ENCODE results near the gene SUZ12. TPM values are rescaled to one million over a fixed set of nuclear protein-coding genes. Genes with fewer than 3 reads are reported as not detected.
"Not testable (repeated sequence)": the region's sequence is repeated elsewhere in the genome, so short reads cannot be mapped to it uniquely, and the experiment has no call there.

Gene SUZ12
- total RNA-seq, 1 donor from 2014 or later, result 19.0 TPM

DNA sequence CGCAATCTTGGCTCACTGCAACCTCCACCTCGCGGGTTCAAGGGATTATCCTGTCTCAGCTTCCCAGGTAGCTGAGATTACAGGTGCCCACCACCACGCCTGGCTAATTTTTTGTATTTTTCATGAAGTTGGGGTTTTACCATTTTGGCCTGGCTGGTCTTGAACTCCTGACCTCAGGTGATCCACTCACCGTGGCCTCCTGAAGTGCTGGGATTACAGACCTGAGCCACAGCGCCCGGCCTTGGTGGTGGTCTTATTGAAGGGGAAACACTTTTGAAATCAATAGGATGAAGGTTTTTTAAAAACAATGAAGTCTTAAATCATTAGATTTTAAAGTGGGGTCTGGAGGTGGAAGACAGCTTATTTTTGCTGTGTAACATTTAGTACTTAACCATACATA lies 5.6 kb downstream of the SUZ12 start:
- DNase-seq (ENCODE audit: extremely low read depth, low read depth, low spot score), result not testable (repeated sequence)

DNA sequence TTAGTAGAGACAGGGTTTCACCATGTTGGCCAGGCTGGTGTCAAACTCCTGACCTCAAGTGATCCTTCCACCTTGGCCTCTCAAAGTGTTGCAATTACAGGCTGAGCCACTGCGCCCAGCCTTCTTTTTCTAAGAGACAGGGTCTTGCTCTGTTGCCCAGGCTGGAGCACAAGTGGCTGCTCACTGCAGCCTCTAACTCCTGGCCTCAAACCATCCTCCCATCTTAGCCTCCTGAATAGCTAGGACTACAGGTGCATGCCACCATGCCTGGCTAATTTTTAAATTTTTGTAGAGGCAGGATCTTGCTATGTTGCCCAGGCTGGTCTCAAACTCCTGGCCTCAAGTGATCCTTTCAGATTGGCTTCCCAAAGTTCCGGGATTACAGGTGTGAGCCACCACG lies 15.1 kb downstream of the SUZ12 start:
- not testable (repeated sequence) for DNase-seq (ENCODE audit: extremely low read depth, low read depth, low spot score)

DNA sequence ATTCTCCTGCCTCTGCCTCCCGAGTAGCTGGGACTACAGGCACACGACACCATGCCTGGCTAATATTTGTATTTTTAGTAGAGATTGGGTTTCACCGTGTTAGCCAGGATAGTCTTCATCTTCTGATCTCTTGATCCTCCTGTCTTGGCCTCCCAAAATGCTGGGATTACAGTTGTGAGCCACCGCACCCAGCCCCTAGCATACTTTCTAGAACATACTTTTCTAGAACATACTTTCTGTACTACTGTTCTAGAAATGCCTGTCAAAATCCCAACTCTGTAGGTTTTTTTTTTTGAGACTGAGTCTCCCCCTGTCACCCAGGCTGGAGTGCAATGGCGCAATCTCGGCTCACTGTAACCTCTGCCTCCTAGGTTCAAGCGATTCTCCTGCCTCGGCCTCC lies 27.3 kb downstream of the SUZ12 start:
- not testable (repeated sequence) for DNase-seq (ENCODE audit: extremely low read depth, low read depth, low spot score)

DNA sequence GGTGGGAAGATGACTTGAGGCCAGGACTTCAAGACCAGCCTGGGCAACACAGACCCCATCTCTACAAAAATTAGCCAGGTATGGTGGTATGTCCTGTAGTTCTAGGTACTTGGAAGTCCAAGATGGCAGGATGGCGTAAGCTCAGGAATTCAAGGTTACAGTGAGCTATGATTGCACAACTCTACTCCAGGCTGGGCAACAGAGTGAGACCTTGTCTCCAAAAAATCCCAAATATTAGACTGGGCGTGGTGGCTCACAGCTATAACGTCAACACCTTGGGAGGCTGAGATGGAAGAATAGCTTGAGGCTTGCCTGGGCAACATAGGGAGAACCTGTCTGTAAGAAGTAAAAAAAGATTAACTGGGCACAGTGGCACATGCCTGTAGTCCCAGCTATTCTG lies 30.8 kb downstream of the SUZ12 start:
- no peak for DNase-seq (ENCODE audit: extremely low read depth, low read depth, low spot score)

DNA sequence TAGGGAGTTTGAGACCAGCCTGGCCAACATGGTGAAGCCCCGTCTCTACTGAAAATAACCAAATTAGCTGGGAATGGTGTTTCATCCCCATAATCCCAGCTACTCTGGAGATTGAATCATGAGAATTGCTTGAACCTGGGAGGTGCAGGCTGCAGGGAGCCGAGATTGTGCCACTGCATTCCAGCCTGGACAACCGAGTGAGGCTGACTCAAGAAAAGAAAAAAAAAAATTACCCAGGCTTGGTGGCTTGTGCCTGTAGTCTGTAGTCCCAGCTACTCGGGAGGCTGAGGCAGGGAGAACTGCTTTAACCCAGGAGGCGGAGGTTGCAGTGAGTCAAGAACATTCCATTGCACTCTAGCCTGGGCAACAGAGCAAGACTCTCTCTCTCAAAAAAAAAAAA lies 33.6 kb downstream of the SUZ12 start:
- not testable (repeated sequence) for DNase-seq (ENCODE audit: extremely low read depth, low read depth, low spot score)

DNA sequence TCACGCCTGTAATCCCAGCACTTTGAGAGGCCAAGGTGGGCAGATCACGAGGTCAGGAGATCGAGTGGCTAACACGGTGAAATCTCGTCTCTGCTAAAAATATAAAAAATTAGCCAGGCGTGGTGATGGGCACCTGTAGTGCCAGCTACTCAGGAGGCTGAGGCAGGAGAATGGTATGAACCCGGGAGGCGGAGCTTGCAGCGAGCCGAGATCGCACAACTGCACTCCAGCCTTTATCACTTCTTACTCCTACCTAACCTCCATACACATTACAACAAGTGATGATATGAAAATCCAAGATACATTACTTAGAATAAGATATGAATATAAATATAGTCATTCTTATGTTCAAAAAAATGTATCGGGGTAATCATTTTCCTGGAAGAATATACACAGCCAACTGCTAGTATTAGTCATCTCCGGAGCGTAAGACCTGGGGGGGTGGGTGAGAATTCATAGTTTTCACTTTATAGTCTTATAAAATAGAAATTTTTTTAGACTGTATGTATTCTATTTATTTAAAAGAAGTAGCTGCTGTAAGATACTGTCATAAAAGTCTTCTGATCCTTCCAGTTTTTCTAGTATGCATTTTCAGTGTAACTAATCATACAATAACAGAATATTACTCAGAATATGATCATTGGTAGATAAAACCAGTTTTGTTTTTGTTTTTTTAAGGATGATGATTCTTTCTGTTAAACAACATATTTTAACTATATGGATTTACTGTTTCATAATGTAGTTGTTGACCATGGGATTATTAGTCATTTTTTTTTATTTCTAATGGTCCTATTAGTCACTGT lies 37.7 kb downstream of the SUZ12 start:
- not testable (repeated sequence) for DNase-seq (ENCODE audit: extremely low read depth, low read depth, low spot score)

DNA sequence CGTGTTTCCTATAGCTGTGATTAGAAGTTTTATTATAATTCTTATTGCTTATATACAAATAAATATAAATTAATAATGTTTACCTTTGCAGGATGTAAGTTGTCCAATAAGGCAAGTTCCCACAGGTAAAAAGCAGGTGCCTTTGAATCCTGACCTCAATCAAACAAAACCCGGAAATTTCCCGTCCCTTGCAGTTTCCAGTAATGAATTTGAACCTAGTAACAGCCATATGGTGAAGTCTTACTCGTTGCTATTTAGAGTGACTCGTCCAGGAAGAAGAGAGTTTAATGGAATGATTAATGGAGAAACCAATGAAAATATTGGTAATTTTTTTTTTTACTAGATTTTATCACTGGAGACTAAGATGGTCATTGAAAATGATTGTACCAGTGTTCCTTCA lies 38.6 kb downstream of the SUZ12 start:
- not testable (repeated sequence) for DNase-seq (ENCODE audit: extremely low read depth, low read depth, low spot score)

DNA sequence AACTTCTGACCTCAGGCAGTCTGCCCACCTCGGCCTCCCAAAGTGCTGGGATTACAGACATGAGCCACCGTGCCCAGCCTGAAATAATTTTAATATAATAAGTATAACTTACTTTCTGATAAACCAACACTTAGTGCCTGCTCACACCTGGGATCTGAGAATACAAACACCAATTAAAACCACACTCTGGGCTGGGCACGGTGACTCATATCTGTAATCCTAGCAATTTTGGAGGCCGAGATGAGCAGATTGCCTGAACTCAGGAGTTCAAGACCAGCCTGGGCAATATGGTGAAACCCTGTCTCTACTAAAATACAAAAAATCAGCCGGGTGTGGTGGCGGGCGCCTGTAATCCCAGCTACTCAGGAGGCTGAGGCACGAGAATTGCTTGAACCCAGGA lies 55.0 kb downstream of the SUZ12 start:
- not testable (repeated sequence) for DNase-seq (ENCODE audit: extremely low read depth, low read depth, low spot score)

DNA sequence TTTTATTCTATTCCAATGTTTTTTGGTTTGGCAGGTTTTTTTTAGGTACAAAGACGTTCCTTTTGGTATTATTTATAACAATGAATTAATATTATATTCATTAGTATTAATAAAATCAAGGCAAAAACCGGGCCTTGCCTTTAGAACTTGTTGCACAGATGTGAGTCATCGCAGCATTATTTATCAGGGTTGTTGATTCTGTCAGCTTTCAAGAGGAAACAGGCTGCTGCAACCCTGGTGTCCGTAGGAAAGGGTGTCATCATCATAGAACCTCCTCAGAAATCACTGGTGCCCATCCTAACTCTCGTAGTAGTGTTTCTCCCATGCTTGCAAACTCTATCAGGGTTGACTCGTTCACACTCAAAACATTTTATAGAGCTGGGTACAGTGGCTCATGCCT lies 60.2 kb downstream of the SUZ12 start:
- no peak for DNase-seq (ENCODE audit: extremely low read depth, low read depth, low spot score)

DNA sequence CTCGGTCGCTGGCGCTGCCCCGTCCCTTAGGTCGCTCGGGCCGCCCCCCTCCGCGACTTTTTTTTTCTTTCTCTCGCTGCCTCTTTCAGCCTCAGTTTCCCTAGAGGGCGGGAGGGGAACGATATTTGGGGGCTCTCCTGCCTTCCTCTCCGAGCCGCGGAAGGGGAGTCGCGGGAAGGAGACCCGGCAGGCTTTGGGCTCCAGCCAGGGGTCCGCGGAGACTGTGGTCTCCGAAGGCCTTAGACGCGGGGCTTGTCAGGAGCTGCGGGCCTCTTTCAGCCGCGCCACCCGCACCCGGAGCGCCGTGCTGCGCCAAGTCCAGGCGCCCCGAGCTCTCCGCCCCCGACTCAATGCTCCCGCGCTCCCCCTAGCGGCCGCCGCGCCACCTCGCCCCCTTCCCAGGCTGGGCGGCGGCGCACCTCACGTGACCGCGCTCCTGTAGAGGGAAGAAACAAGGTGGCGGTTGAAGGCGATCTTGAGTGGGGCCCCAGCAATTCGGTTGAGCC lies 70.2 kb downstream of the SUZ12 start, which contains the start of gene LRRC37B:
Gene LRRC37B (plus strand): TSS at position 427 of the 506 bp plus-strand sequence. CDS start 14,010 bp downstream, outside the sequence.
- no peak for DNase-seq (ENCODE audit: extremely low read depth, low read depth, low spot score)

DNA sequence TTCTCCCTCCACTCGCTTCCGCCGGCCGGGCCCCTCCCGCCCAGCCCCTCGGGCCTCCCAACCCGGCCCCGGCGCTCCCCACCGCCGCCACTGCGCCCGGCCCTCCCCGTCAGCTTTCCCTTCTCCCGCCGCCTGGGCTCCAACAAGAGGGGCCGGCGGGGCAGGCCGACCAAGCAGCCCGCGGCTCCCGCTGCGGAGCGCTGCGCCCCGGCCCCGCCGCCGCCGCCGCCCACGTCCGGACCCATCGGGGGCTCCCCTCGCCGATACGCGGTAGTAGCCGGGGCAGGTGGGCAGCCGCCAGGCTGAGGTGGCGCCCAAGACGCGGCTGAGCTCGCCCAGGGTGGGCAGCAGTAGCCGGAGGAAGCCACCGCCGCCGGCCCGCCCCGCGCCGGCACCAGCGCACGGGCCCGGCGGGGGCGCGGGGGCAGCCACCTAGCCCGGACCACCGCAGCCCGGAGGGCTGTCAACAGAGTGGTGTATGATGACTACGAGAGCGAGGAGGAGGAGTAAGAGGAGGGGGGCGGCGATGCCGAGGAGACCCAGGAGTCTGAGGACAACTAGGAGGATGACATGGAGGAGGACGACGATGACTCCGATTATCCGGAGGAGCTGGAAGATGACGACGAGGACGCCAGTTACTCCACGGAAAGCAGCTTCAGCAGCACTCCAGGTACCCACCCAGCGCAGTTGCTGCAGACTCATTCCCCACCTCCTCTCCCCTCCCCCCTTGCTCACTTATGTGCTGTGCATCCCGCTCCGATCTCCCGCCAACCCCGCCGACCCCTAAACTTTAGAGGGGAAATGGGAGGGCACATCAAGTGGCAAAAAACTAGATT lies 70.9 kb downstream of the SUZ12 start:
- no peak for DNase-seq (ENCODE audit: extremely low read depth, low read depth, low spot score)

DNA sequence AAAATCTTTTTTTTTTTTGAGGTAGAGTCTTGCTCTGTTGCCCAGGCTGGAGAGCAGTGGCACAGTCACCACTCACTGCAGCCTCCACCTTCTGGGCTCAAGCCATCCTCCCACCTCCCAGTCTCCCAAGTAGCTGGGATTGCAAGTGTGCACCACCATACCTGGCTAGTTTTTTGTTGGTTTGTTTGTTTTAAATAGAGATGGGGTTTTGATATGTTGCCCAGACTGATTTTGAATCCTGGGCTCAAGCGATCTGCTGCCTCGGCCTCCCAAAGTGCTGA lies 72.4 kb downstream of the SUZ12 start:
- DNase-seq (ENCODE audit: extremely low read depth, low read depth, low spot score), result no peak

DNA sequence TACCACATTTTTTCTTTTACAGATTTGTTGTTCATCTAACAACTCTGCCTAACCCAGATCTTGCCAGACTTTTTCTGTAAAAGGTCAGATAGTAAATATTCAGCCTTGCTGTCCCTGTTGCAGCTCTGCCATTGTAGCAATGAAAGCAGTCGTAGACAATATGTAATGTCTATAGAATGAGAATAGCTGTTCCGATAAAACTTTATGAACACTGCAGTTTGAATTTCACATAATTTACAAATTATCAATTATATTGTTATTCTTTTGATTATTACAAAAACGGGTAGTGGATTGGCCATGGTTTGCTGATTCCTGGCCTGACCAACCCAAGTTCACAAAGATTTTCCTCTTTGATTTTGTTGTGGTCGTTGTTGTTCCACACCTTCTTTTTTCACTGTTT lies 73.3 kb downstream of the SUZ12 start:
- no peak for DNase-seq (ENCODE audit: extremely low read depth, low read depth, low spot score)

DNA sequence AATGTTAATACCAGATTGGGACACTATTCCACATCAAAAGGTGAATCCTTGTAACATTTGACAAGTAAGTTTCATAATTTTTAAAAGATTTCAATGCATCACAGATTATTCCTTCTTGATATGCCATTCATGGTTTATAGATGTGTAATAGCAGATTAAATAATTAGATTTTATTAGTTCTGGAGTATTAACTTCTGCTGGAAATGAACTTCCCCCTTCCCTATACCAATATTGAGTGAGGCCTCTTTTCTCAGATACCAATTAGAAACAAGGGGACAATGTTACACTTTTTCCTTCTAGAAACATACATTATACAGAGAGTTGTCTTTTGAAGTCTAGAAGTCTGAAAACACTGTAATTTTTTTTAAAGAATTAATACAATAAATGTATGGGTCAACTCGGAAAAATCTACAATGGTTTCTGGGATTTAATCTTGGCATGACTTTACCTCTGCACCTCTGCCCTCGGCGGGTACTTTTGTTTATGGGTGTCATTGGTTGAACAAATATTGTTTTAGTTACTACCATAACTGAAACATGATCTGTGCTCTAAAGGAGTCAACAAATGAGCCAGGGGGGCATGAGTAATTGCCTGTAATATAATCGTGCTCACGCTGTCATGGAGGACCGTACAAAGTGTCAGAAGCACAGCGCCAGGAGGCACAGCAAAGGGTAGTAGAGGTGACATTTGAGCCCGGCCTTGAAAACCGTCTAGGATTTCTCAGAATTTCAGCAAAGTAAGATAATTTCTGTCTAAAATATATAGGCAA lies 78.6 kb downstream of the SUZ12 start:
- DNase-seq (ENCODE audit: extremely low read depth, low read depth, low spot score), result no peak

DNA sequence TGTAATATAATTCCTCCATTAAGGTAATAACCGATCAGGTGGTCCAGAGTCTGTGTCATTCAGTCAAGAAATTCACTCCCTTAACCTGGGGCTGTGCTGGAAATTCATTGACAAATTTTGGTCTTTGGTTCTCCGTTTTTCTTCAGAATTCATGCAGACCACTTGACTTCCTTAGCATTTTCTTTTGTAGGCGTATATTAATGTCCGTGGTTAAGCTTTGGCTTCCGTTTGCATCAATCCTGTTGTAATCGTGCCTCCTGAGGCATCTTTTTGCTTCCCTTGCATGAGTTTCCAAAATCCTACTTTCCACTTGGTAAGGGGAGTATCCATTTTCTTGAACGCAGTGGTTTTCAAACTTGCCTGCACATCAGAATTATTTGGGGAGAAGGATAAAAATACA lies 79.4 kb downstream of the SUZ12 start:
- DNase-seq (ENCODE audit: extremely low read depth, low read depth, low spot score), result no peak

DNA sequence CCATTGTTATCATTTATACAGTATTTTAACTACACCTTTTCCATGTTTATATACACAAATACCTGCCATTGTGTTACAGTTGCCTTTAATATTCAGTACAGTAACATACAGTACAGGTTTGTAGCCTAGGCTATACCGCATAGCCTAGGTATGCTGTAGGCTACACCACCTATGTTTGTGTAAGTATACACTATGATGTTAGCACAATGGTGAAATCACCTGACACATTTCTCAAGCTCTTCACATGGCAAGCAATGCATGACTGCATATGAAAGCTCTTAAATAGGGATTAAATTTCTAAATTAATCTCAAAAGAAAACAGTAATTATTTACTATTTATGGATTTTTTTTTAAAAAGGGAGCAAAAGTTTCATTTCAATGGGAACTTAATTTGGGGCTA lies 82.4 kb downstream of the SUZ12 start:
- no peak for DNase-seq (ENCODE audit: extremely low read depth, low read depth, low spot score)

DNA sequence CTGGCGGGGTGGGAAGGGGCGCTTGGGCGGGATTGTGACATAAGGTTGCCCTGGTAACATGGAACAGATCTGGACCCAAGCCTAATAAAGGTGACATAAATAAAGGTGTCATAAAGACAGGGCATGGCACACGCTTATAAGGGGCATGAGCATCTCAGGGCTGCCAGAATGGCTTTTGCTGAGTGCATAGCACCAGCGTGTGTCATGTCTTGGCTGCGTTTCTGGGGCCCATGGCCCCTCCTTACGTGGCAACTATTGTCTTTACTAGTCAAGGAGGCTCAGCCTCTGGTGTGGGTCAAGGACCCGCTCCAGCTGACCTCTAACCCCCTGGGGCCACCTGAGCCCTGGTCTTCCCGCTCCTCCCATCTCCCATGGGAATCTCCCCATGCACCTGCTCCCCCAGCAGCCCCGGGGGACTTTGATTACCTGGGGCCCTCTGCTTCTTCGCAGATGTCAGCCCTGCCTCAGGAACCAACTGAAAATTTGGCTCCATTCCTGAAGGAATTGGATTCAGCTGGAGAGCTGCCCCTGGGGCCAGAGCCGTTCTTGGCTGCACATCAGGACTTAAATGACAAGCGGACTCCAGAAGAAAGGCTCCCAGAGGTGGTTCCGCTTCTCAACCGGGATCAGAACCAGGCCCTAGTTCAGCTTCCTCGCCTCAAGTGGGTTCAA lies 84.3 kb downstream of the SUZ12 start:
- DNase-seq (ENCODE audit: extremely low read depth, low read depth, low spot score), result no peak

DNA sequence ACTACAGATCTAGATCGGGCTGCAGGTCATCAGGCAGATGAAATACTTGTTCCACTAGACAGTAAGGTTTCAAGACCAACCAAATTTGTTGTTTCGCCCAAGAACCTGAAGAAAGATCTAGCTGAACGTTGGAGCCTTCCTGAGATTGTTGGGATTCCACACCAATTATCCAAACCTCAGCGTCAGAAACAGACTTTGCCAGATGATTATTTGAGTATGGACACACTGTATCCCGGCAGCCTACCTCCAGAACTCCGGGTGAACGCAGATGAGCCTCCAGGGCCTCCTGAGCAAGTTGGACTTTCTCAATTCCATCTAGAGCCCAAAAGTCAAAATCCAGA lies 84.8 kb downstream of the SUZ12 start:
- DNase-seq (ENCODE audit: extremely low read depth, low read depth, low spot score), result no peak

DNA sequence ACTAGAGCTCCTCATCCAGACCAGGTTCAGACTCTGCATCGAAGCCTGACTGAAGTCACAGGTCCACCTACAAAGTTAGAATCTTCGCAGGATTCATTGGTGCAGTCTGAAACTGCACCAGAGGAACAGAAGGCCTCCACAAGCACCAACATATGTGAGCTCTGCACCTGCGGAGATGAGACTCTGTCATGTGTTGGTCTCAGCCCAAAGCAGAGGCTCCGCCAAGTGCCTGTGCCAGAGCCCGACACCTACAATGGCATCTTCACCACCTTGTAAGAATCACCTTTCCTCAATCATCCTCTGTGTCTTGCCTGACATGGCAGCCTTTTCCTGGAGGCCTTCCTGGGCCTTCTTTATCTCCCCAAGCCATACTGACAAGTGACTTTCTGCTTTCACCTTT lies 85.7 kb downstream of the SUZ12 start:
- not testable (repeated sequence) for DNase-seq (ENCODE audit: extremely low read depth, low read depth, low spot score)

DNA sequence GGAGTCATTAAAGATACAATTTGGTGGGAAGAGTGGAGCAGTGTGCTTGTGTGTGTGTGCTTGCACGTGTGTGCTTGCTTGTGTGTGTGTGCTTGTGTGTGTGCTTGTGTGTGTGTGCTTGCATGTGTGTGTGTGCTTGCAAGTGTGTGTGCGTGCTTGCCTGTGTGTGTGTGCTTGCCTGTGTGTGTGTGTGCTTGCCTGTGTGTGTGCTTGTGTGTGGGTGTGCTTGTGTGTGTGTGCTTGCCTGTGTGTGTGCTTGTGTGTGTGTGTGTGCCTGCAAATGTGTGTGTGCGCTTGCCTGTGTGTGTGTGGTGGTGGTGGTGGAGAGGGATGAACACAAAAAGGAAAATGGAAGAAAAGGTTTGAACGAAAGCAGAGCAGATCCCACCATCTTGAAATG lies 90.5 kb downstream of the SUZ12 start:
- not testable (repeated sequence) for DNase-seq (ENCODE audit: extremely low read depth, low read depth, low spot score)

DNA sequence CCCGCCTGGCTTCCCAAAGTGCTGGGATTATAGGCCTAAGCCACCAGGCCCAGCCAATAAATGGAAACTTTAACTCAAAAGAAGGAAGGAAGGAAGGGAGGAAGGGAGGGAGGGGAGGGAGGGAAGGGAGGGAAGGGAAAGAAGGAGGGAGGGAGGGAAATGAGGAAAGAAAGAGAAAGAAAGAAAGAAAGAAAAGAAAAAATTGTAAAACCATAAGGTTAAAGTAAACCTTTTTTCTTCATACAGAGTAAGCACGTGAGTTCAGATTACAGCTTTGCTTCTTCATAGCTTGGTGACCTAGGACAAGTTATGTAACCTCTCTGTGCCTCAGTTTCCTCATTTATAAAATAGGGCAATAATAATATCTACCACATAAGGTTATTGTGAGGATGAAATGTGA lies 96.4 kb downstream of the SUZ12 start:
- no peak for DNase-seq (ENCODE audit: extremely low read depth, low read depth, low spot score)

Data from glomerular endothelial cell (primary cell).